Activated CD4-positive, alpha-beta T cell treated with anti-CD3 and anti-CD28 coated beads, Interleukin-10, Interleukin-2, amounts not matched to agents 100 ng/mL and 50 ng/mL, durations not matched to agents 16 hours and 8 hours (primary cell): ENCODE measurements around the gene LYRM4.

Source experiments
- DNase-seq: peaks from one replicate; pipeline ENCODE4 v3.0.0-alpha.2; 2020

Gene LYRM4

GRCh38 chr6:5113096-5113495 lies 147.7 kb downstream of the LYRM4 start:
- no peak for DNase-seq

DNA sequence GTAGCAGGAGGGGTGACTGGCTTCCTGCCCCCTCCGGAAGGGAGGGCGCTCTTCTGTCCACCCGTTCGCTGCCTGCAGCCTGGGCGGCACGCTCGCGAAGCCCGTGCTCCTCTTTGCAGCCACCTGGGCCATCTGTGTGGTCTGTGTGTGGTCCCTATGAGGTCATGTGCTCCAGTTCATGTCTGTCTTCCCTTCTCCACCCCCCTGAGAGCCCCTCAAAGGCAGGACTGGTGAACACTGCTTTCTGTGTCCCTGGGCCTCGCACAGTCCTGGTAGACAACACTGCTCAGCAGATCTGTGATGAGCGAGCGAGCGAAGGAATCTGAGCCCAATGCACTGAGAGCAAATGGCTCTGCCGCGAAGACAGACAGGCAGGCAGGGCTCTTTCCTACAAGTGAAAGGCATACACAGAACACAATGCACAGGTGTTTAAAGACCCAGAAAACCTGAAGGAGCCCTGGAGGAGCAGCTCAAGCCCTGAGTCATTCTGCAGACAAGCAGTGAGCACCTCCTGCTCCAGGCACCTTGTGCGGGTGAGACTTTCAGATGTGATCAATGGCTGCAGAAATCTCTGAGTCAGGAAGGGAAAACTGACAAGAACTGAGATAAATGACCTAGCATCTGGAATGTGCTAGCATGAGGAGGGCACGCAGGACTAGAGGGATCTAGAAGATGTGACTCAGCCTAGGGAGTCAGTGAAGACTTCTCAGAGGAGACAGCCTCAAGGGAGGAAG lies 148.5 kb downstream of the LYRM4 start:
- DNase-seq, result no peak

DNA sequence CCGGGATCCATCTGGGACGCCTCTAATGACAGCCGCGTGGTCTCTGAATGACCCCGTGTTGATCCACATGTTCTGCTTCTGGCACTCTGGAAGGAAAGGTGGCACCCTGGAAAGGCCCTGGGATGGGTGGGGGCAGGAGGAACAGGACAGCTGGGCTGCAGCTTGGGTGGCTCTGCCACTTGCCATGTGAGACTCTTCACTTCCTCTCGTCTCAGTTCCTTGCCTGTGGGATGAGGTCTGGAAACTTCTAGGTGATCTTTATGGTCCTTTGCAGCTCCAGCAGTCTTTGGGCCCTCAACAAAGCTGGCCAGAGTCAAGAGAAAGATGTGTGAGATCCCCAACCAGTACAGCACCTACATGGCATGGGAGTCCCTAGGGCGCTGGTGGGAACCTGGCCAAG lies 149.1 kb downstream of the LYRM4 start:
- no peak for DNase-seq

DNA sequence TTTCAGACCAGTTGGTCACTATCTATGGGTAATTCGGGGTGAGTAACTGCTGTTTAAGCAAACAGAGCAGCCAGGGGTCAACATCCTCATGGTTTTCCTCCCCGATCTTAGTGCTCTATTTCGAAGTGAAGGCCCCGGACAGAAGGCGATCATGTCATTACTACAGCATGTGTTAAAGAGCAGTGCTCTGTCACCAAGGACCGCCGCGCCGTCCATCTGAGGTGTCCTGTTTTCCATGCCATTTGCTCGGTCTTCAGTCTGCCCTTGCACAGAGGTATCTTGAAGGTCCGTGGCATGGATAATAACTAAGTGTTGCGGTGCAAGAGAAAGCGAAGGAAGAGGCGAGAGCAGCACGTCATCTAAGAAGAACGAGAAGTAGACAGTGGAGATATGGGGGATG lies 150.5 kb downstream of the LYRM4 start:
- no peak for DNase-seq

GRCh38 chr6:5109436-5109835 lies 151.3 kb downstream of the LYRM4 start:
- no peak for DNase-seq

DNA sequence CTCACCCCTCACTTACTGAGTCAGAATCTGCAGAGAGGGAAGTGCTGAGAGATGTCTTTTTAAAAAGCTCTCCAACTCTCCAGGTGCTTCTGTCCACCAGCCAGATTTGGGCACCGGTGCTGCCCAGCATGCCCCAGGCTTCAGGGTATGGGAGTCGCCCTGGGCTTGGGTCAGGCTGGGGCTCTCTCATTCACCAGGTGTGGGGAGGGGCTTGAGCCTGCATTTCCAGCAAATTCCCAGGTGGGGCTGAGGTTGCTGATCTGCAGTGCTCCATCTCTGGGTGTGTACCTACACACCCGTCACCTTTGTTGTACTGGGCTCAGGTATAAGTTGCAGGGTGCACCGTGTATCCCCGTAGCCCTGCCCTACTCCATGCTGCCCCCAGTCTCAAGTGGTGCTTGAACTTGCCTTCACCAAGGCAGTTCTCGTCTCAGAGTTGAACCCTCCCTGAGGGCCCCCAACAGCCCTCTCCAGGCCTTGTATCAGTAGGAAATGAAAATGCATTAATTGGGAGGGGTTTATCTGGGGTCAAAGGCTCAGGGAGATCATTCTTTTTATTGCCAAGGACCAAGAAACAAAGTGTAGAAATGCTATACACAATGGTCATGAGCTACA lies 152.1 kb downstream of the LYRM4 start:
- DNase-seq, result no peak

- no peak for DNase-seq
Observed at GRCh38 chr6:5108068-5108467, 152.7 kb downstream of the LYRM4 start.

DNA sequence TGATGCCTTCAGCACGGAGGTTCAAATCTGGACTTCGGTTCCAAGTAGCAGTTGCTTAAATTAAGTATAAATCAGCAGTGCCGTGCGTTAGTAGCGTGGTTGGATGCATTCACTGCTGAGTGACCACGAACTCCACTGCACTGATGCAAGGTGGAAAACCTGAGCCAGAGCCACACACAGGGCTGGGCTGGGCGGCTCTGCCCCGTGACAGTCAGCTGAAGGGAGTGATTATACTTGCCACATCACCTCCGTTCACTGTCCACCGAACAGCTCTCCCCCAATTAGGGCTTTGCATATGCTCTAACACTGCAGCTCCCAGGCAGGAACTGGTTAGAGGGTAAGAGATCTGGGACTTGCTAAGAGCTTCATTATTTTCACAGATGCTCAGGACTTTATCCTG lies 153.4 kb downstream of the LYRM4 start:
- DNase-seq, result no peak

GRCh38 chr6:5105146-5105545 lies 155.6 kb downstream of the LYRM4 start:
- no peak for DNase-seq

DNA sequence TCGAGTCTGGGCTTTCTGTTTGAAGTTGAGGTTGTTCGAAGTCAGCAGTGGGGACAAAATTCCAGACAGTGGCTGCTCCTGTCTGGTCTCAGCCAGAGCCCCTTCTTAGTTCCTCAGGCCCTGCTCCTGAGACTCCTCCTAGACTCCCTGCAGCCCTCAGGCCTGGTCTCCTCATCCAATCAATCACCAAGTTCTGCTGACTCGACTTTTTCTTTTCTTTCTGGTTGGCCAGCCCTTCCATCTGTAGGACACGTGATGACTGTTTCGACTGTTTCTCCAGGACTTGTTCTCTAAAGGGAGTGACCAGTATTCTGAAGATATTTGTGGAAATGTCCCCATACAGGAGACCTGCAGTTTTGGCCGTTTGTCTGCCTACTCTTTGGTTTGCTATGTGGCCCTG lies 156.1 kb downstream of the LYRM4 start:
- no peak for DNase-seq

DNA sequence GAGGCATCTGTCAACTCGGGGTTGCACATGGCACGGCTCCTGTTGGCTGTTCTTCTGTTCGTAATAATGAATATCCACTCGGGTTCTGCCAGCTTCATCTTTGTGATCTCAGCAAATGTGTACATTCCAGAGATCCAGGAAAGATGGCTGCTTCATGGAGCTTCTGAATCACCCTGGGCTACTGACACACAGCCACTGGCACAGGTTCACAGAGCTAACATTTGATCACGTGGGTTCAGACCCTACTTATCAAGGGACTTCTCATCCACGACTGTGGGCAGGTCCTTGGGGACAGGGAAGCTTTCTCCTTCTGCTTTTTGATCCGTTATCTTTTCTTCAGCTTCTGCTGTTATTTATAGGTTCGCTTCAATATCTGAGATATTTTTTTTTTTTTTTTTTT lies 157.5 kb downstream of the LYRM4 start:
- no peak for DNase-seq

- no peak for DNase-seq
Observed at GRCh38 chr6:5102267-5102970, 158.3 kb downstream of the LYRM4 start.

- no peak for DNase-seq
Observed at GRCh38 chr6:5100806-5101205, 159.9 kb downstream of the LYRM4 start.

DNA sequence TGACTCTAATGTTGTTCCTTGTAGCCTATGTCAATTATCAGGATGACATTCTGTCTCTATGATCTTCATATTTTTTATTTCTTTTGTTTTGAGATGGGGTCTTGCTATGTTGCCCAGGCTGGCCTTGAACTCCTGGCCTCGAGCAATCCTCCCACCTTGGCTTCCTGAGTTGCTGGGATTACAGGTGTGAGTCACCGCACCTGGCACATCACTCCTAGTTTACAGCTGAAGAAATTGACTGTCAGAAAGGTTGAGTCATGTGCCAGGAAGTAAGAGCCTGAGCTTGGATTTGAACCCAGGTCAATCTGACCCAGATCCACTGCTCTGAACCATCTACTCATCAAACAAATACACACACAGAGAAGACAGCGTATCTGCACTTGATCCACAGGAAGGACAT lies 161.2 kb downstream of the LYRM4 start:
- no peak for DNase-seq

DNA sequence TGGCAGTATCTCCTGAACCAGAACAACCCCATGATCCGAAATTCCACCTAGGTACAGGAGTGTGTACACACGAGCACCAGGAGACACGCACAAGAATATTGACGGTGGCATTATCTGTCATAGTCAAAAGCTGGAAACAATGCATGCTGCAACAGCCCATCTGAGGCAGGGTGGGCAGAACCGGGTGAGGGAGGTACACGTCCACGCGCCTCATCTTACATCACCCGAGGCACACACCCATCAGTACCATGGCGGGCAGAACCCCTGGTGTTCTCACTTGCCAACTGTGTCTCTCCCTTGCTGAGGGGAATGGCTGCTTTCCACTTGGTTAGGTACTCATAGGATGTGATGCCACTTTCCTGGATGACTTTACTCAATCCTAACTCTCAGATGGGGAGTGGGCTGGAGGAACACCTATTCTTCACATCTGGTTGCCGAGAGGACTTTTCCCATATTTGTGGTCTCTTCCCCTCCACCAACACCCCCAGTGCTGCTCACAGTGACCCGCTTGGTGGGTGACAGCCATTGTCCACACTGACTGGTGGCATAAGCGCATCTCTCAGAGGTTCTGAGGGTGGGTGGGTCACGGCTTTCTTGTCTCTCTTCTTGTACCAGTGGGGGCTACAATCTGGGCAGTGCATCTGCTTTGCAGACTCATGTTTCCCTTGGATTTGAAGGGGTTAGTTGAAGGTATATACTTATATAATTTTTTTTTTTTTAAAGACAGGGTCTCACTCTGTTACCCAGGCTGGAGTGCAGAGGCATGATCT lies 162.1 kb downstream of the LYRM4 start:
- DNase-seq, result no peak

GRCh38 chr6:5096482-5096881 lies 164.3 kb downstream of the LYRM4 start:
- no peak for DNase-seq

DNA sequence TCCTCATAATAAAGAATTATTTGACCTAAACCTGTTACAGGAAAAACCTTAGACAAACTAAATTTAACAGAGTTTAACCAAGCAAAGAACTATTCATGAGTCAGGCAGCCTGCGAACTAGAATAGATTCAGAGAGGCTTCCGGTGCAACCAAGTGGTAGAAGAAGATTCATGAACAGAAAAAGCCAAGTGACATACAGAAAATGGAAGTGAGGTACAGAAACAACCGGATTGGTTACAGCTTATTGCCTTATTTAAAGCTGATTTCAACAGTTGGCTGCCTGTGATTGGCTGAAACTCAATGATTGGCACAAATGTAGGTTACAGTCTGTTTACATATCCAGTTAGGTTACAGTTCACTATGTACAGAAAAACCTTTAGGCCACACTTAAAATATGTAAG lies 165.5 kb downstream of the LYRM4 start:
- DNase-seq, result no peak

GRCh38 chr6:5094327-5094726 lies 166.4 kb downstream of the LYRM4 start:
- no peak for DNase-seq

- no peak for DNase-seq
Observed at GRCh38 chr6:5093231-5094015, 167.3 kb downstream of the LYRM4 start.

DNA sequence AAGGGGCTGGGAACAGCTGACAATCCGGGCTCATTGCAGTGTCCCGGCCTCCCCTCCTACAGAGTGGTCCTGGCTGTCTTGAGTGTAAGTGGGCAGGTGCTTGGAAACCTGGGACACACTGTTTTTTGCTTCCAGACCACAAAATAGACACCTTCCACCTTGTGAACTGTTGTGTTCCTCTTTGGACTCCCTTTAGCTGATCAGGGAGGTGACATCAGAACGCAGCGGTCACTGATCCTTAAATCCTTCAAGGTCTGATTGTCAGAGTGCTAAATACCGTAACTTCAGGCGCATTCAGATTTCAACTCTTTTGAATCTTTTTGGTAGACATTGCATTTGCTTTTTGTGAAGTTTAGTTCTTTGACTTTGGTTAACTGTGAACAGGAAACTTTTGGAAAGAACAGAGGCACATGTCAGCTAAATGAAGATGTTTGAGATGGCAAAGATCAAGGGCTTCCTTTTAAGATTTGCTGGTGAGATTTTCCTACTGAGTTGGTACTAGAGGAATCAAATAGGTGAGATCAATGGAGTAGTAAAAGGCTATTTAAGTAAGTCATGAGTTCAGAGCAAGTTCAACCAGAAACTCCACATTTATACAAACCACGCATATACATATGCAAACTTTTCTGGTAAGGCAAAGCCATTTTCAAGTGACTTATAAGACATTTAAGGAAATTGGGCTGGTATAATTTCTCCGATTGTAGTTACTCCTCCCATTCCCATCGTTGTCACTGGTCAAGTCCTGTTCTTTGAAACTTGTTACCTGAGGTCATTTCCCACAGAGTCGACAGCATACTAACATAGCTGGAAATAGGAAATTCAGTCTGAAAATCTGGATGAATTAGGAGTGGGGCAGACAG lies 169.3 kb downstream of the LYRM4 start:
- DNase-seq, result no peak

DNA sequence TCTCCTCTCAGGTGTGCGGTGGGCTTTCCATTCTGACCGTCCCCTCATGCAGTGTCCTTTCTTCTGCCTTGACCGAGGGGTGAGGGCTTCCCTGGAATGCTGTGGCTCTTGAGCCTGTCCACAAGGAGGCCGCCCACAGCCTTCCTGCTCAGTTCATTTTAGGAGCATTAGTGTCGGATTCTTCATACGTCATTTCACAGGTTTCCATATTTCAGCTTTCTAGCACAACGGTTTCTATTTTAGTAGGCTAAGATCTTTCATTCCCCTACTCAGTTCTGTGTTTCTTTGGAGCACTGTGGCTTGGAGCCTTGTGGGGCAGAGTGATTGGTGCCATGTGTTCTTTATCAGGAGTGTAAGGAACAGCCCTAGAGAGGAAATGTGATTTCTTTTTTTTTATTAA lies 170.1 kb downstream of the LYRM4 start:
- DNase-seq, result peak; percentile 24
